Cerebellar nuclear complex (tissue), 1 donor: ENCODE data around the gene CREB3L1.

Source experiments
- DNase-seq, 2 experiments: peaks; one replicate each; lab custom pipeline; 2025; lab: John Stamatoyannopoulos, UW

The CREB3L1 gene

DNA sequence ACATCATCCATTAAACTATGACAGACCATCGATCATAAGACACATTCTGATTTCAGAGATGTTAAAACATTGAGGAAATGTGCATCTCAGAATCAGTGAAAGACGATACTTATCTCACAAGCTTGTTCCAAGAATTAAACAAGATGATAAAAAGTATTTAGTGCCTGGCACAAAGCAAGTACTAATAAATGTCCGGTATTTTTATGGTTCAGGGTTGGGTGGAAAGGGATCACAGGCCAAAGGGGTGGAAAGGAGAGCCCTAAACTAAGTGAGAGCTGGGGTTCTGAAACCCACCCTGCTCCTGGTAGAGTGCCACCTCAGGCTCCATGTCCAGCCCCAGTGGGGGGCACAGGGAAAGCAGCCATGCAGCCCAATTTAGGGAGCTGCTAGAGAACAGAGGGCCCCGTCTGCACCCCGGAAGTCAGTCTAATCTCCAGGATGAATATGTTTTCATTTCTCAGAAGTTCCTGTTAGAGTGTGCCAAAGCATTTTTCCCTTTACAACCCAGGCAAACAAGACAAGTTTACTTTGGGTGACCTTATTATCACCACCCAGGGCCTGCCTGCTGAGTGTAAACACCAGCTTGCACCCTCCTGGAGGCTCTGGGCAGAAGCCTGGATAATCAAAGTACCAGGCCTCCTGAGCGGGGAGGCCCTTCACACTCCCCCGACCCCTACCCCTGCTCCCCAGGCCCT is 3.8 kb upstream of the CREB3L1 start:
- DNase-seq: no peak

DNA sequence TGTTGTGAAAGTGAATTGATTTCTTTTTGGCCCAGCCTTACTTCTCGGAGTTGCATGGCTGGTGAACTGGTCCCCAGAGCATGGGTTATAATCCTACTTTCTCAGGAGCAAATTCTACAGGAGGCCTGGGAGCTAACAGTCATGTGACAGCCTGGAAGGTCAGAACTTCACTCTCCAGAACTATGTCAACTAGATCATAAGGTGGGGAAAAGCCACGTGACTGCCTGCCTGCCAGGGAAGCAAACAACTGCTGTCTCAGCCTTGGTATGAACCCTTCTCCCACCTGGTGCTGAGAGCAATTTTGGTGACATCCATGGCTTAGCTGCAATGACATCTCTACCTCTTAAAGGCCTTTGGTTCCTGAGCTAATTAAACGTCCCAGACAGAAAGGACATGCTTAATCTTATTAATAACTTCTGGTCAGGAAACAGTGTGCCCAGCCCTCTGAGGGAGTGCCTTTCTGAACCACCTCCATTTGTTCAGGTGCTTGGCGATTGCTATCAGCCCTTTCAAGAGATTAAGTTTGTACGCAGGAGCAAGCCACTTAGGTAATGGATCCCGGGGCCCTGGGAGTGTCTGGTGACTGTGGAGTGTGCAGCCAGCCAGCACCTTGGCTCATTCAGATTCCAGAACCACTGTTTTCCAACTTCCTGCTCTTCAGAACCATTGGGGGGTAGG is 1.4 kb upstream of the CREB3L1 start:
- no peak for DNase-seq

DNA sequence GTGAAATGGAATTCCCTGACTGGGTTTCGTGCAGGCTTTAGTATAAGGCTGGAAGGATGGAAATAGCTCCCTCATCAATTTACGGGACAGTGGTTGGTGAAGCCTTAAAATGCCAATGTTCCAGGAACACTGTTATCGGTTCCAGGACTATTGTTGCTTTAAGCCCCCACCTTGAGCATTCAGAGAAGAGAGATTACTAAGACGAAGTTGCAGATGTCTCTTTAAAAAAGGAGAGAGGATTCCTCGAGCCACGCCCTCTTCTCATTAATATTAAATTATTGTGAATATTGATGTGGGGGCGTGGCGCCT is 195 bp upstream of the CREB3L1 start:
- no peak for DNase-seq

DNA sequence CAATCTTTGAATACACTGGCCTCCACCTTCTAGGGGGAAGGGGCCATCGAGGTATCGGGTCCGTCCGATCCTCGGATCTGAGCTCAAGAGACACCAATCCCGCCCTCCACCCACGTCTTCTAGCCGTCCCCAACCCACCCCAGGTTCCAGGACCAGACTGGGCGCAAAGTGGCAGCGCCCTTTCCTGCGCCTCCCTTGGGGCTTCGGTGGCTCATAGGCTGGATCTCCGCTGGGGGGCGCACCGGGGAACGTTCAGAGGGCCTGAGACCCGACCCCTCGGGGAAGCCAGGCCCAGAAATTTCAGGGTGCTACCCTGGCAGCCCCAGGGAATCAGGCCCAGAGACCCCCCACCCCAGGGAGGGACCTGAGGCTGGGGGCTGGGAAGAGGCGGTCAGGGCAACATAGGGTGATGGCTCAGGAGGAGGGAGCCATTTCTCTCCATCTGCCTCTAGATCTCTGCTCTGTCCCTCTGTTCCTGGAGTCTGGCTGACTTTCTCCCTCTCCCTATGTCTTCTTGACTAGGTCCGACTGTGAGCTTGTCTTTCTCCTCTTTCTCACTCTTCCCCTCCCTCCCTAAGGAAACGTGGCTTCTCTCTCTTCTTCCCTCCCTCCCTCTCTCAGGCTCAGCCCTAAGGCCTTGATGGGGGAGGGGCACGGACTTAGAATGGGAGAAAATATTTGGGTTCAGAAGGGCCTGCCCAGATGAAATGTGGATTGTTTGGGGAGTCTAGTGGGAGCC is 1.1 kb downstream of the CREB3L1 start:
- no peak for DNase-seq

DNA sequence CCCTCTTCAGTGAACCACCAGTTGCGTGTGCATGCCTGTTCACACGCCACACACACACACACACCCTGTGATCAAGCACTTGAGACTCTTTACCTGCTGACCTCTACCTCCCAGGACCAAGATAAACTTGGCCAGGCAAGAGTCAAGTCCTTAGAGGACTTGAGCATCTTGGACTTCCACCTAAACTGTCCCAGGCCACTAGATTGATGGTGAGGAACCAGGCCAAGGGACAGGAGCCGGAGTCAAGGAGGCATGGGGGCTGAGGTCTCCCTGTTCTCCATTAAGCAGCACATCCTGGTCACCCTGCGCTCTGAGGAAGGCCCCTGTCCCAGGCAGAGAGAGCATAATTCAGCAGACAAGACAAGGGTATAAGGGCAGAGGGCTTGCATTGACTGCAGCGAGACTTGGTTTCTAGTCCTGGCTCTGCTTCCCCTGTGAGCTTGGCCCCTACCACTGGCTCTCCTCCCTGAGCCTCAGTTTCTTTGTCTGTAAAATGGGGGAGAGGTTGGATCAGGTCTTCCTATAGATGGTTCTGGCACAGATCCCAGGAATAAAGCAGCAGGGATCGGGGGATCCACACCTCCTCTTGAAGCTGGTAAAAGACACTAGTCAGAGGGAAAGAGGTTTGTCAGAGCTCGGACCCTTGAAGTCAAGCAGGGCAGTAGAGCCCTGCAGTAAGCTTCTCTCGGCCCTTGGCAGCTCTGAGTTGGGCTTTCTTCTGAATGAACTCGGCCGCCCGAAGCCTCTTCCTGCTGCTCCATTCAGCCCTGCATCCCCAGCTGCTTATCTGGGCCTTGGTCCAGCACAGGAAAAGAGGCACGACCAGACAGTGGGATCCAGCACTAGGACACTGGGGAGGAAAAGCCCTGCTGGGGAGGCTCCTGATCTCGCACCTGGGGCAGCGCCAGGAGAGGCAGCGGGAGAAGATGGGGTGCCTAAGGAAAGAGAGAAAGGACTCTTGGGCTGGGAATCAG is 2.0 kb downstream of the CREB3L1 start:
- DNase-seq: no peak

DNA sequence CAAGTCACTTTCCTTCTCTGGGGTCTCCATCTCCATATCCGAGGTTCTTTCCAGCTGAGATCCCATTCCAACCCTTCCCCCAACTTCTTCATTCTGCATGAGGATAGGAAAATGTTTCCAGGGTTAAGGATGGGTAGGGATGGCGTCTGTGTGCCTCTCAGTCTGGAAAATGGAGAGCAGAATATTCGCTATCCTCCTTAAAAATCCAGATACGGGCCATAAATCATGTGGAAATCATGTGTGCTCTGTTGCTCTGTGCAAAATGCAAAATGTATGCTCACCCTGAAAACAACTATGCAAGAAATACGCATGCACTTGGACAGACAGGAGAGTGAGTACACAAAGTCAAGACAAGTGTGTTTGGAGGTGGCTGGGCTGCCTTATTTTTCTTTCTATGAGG is 3.2 kb downstream of the CREB3L1 start:
- no peak for DNase-seq

DNA sequence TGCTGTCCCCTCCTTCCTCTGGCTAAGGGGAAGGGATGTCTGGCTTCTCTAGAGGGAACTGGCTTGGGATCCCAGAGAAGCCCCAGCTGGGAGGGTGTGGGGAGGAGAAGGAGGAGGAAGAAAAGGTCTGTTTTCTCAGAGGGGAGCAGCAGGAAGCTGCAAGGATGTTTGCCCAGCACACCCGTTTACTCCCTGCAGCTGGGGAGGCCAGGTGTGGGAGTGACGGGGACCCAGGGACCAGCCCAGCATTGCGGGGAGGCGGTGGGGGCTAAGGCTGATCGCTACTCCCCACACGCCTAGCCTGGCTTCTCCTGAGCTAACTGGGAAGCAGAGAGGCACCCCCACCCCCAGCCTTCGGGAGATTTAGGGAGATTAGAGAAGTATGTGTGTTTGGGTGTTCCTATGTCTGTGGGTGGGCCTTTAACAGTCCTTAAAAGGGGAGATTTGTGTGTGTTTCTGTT is 3.9 kb downstream of the CREB3L1 start:
- DNase-seq: no peak

DNA sequence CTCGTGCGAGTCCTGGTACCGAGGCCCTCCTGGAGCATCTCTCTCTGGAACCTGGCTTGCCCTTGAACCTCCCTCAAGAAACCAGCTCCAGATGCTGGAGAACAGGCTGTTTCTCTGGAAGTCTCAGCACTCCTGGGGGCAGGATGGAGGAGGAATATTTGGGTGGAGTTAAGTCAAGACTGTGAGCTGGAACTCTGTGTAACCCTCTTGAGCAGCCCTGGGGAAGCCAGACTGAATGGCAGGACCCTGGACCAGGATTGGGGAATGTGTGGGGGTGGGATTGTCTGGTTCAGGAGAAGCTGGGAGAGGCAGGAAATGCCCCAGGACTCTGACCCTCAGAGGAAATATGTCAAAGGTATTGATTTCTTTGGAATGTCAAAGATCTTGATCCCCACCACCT is 7.7 kb downstream of the CREB3L1 start:
- no peak for DNase-seq

DNA sequence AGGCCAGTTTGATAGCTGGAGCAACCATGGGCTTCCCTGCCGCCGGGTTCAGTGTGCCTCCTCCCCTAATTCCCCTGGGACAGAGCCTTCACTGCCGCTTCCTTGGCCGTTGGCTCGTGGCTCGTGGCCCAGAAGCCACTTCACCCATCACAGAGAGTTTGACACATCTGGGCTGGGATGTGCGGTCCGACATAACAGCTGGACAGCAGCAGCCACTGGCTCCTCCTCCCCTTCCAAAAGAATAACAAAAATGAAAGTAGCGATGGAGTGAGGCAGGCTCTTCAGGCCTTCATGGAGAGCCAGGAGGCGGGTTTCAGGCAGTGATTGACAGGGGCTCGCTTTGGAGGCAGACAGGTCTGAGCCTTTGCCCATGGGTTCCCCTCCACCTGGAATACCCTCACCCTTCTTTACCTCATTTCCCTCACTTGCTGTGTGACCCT is 8.2 kb downstream of the CREB3L1 start:
- DNase-seq: no peak

DNA sequence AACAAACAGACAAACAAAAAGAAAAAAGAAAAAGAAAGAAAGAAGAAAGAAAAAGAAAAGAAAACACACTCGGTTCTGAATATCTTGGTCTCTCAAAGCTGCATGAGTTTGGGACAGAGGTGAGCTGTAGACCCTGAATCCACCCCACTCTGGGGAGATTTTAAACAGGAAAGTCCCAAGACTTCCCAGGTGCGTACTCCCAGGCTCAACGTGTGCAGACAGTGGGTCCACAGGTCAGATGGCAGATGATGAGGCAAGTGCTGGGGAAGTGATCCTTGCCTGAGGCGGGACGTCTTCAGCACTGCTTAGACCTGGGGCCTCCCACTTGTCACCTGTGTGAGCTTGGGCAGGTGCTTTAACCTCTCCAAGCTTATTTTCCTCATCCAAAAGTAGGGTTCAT is 9.3 kb downstream of the CREB3L1 start:
- DNase-seq: no peak

DNA sequence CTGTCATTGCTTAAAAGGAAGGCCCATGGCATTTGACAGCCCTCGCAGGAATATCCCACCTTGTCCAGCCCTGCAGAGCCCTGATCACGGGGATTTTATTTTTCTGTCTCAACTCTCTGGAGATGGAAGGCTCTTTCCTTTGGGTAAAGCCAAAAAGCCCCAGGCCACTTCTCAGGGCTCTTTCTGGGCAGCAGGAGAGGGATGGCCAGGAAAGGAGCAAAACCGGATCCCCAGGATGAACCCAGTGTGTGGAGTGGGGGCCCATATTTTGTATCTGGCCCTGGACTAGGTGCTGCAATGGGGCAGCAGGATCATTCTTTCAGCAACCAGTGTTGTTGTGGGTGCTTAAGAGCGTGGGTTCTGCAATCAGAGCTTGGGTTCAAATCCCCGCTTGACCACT is 11.0 kb downstream of the CREB3L1 start:
- no peak for DNase-seq

DNA sequence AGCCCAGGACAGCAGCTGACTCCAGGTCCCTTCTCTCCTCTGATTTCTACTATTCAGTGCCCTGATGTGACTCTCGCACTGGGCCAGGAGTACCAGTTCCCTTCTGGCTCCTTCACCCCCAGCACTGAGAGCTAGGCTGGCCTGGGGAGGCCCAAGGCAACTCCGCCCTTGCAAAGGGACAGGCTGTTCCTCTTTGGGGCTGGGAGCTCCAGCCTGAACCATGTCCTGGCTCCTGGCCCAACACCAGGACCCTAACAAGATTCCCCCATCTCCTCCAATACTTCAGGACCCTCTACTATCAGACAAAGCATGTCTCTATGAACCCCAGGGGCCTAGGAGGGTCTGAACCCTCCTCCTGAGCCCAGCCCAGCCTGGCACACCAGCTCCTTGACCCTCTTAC is 12.5 kb downstream of the CREB3L1 start:
- DNase-seq: no peak

DNA sequence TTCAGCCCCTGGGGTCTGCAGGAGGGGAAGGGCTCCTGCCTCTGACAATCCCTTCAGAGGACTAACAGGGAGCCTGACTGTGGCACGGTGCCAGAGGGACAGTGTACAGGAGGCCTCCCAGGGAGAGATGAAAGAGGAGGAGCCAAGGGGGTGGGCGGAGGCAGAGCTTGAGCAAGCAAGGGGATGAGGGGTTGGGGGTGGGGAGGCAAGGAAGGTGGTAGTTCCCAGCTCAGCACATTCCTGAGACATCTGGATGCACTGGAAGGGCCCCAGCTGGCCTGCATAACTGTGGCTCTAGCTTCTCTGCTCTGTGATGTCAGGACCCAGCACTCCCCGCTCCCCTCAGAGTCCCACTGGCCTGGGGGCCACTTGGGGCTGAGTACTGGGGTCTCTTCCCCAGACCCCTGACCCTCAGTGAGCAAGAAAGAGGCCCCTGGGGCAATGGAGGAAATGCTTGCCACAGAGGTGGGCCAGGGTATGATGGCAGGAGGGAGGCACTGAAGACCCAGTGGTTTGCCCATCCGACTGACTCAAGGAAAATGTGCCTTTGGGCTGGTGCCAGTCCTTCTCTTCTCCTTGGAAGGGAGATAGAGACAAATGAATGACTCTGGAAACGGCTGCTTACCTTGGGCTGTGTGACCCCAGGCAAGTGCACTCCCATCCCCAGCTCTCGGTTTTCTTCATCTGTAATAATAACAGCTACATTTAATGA is 13.3 kb downstream of the CREB3L1 start:
- no peak for DNase-seq

DNA sequence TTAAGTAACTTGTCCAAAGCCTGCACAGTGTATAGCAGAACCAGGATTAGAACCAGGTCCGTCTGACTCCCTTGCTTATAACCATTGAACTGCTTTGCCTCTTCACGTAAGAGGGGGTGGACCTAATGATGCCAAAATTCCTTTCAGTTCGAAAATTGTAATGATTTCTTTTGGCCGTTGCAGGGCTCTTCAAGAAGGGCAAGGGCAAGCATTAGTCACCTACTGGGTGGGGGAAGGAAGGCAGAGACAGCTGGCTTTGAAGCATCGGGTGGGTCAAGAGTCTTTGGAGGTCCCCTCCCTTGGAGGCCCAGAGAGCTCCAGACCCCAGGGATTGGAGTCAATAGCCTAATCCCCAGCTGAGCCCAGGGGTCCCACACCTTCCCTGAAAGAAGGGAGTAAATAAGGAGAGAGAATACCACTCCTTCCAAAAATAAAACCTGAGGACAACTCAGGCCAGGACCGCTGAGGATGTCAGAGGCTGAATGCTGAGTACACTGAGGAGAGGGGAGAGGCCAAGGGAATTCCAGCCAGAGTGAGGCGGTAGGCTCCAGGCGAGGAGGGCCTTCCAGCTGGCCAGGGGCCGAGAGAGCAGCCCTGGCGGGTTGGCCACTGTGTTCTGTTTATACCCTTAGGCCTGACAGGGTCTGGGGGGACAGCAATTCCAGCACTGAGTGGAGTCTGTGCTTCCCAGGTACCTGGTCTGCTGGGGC is 14.1 kb downstream of the CREB3L1 start:
- DNase-seq: no peak

DNA sequence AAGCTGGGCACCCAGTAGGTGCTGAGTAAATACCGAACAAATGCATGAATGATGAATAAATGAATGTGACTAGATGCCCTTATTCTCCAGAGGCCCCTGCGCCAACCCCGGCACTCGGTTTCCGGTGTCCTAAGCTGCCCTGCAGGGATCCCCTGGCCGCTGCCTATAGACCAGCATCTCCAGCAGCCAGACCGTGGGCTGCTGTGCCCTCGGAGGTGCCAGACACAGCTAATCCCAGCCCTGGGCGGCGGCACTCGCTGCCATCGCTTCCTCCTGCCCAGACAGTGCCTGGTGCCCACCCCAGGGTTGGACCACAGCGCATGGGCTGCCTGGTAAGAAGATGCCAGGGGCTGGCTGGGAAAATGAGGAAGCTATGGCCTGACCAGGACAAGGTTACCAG is 15.6 kb downstream of the CREB3L1 start:
- no peak for DNase-seq

DNA sequence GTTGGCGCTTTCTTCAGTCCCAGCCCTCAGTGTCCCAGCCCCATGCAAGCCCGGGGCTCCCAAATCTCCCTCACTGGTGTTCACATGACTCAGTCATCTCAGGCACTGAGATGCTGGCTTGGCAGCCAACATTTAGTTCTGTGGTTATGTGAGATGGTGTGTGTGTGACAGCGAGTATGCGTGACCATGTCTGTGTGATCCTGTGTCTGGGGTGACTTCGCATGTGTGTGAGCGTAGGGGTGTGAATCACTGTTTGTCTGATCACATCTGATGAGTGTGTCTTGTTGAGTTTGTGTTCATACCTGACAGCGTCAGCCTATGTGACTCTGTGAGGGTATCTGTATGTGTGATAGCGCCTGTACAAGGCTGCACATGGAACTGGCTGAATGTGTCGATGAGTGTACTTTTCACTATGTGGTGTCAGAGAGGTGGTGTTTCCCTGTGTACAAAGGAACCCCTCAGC is 16.2 kb downstream of the CREB3L1 start:
- DNase-seq: no peak

DNA sequence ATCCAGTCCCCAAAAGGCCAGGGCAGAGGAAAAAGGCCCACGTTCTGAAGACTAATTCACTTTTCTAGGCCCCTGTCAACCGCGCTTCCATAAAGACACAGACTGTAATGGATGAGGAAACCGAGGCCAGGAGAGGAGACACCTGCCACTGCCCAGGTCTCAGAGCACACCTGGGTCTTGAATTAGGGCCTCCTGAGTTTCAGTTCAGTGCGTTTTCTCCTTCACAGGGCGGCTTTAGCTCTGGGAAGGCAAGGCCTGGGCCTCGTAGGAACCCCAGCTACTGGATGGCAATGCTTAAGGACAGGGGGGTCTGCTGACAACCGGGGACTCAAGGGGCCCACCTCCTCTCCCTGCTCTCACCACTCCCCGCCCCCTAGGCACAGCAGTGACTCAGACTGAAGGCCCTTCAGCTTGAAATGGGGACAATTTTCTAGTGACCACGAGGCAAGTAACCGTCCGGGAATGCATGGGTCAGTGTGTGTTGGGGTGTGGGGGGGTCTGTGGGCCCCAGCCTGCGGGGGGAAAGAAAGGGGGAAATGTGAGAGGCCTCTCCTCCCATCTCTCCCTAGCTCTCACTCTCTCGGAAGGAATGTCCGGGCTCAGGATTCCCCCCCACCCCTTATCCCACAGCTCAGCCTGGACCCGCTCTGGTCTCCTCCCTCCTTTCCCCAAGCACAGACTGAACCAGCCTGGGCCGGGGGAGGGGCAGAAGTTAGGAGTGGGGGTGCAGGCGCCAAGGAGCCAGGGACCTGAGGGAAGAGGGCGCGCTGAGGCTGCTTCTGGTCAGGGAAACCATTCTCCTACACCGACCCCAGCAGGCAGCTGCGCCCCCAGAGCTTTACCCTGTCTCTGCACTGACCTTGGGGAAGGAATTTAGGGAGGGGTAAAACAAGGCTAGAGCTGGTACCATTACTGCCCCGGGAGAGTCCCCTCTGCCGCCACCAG is 17.2 kb downstream of the CREB3L1 start:
- no peak for DNase-seq

DNA sequence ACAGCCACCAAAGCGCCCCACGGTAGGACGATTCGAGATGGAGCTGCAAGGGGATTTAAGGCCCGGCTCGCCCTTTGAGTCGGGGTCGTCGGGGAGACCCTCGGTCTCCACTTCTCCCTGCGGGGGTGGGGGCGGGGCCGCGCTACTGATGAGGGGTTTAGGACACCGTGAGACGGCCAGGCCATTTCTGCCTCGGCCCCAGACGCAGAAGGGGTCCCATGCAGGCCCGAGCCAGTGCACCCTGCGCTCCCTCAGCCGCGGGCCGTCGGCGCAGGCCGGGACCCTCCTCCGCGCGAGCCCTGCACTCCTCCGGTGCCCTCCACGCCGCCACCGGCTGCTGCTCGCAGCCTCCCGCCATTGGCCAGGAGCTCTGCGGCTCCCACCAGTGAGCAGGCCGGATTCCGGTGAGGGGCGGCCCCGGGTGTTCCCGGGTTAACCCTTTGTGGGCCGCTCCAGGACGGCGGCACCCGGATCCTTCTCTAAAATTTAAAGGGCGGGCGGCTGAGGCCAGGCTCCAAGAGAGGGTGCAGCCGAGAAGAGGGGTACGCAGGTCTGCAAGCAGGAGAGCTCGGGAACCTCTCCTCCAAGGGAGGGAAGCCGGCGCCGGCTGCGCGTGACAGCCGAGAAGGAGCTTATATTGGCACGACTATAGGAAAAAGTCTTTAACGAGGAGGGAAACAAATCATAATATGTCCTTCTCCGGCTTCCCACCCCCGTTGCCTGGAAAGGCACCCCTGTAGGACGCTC is 18.0 kb downstream of the CREB3L1 start:
- peak in 1 of 2 experiments; percentile 36 for DNase-seq

DNA sequence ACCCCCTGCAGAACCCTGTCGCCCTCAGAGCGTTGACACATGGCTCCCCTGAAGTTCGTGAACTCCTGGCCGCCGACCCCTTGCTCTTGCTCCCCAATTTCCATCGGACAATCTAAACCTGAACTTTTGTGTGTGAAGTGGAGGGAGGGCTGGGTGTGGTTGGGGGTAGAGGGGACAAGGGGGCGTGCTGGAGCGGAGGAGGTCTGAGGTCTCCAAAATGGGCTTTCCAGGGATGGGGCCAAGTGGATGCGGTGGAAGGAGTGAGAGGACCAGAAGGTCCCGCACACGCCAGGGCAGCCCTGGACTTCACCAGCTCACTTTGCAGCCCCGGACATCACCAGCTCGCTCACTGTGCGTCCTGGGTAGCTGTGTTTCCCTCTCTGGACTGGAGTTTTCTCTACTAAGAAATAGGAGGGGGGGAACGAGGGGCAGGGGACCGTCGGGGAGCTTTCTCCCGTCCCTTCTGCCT is 18.6 kb downstream of the CREB3L1 start:
- no peak for DNase-seq
